ENCODE results near the gene CACNG8.

DNA sequence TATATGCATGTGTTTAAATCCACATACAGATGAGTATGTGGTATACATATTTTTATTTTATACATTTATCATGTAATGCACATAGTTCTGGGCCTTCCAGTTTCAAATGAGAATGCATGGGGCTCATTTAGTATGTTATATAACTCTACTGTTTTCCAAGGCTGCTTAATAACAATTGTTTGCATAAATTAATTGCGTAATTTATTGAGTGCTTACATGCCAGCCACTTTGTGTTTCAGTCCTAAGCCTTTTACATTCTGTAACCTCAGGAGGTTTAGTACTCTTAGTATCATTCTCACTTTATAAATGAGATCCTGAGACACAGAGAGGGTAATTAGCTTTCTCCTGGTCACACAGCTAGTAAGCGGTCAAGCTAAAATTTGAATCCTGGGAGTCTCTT is 16.7 kb upstream of the CACNG8 start:
- TF ChIP-seq POLR2A (IDR thresholded peaks at IDR 0.05) (no peak), POLR2AphosphoS5 (IDR thresholded peaks at IDR 0.05) (no peak)
